Neural crest cell (in vitro differentiated cells): ENCODE data around the gene CABP4. TPM values are rescaled to one million over a fixed set of nuclear protein-coding genes. Genes with fewer than 3 reads are reported as not detected.

Experiments used
- DNase-seq: peaks from one replicate; pipeline ENCODE4 v3.0.0; 2021; ENCODE audit warnings: low read depth, mixed read lengths, low spot score
- H3K27ac Mint-ChIP-seq: one replicate; pipeline ENCODE4 v1.8.0; 2021; ENCODE audit warnings: mild to moderate bottlenecking, mixed read lengths; ENCODE audit not compliant: unreplicated experiment
- H3K27me3 Mint-ChIP-seq: 2 replicates; pipeline ENCODE4 v1.8.0; 2021; ENCODE audit warnings: low read depth, mild to moderate bottlenecking, mixed read lengths
- H3K36me3 Mint-ChIP-seq: 2 replicates; pipeline ENCODE4 v1.8.0; 2021; ENCODE audit warnings: low read depth, mild to moderate bottlenecking, mixed read lengths
- H3K4me1 Mint-ChIP-seq: 2 replicates; pipeline ENCODE4 v1.8.0; 2021; ENCODE audit warnings: mixed read lengths
- H3K4me3 Mint-ChIP-seq: one replicate; pipeline ENCODE4 v1.8.0; 2021; ENCODE audit warnings: mild to moderate bottlenecking, mixed read lengths
- H3K9me3 Mint-ChIP-seq: 2 replicates; pipeline ENCODE4 v1.8.0; 2021; ENCODE audit warnings: mixed read lengths
- total RNA-seq: library from RNA; stranded (reverse); gene quantifications from 2 replicates; pipeline ENCODE4 v1.2.1, GENCODE V29; 2021
- TF ChIP-seq, protein P1 (sequence below): fragments of 200-600 bp; sonication (generic); conservative IDR thresholded peaks from 2 replicates; pipeline ENCODE4 v1.5.0; 2021; ENCODE audit warnings: antibody characterized with exemption, mild to moderate bottlenecking

CABP4 gene
- total RNA-seq, 1 donor from 2014 or later, result not detected

- Mint-ChIP-seq H3K27ac (no peak overlapping the region), H3K4me1 (peaks cover 14% of the 10 kb centered on the region), H3K4me3 (peak overlapping the region; percentile 92), H3K36me3 (no peaks in the 10 kb centered on the region), H3K27me3 (peaks cover 2% of the 10 kb centered on the region), H3K9me3 (no peaks in the 10 kb centered on the region)
- TF ChIP-seq, protein P1, sequence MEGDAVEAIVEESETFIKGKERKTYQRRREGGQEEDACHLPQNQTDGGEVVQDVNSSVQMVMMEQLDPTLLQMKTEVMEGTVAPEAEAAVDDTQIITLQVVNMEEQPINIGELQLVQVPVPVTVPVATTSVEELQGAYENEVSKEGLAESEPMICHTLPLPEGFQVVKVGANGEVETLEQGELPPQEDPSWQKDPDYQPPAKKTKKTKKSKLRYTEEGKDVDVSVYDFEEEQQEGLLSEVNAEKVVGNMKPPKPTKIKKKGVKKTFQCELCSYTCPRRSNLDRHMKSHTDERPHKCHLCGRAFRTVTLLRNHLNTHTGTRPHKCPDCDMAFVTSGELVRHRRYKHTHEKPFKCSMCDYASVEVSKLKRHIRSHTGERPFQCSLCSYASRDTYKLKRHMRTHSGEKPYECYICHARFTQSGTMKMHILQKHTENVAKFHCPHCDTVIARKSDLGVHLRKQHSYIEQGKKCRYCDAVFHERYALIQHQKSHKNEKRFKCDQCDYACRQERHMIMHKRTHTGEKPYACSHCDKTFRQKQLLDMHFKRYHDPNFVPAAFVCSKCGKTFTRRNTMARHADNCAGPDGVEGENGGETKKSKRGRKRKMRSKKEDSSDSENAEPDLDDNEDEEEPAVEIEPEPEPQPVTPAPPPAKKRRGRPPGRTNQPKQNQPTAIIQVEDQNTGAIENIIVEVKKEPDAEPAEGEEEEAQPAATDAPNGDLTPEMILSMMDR, result no peak
- DNase-seq, result no peak
Measured at GRCh38 chr11:67466962-67467771, 12.0 kb downstream of the CABP4 start.

DNA sequence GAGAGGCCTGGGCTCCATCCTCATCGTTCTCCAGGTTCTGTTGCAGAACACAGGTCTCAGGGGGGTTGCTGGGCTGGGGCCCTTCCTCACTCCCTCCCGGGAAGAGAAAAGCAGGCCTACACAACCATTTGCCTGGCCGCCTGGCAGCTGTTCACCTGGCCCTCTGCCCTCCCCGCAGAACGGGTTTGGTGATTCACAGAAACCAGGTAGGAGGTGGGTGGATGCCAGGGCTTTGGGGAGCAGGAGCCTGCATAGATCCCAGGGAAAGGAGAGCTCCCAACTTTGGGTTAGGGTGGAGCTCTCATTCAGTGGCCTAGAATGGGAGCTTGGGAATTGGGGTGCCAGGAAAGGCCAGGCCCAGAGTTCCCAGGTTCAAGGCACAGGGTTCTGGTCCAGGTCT, 12.9 kb downstream of the CABP4 start:
- no peaks in the 10 kb centered on the region for H3K9me3 Mint-ChIP-seq
- H3K4me1 Mint-ChIP-seq, result peaks cover 14% of the 10 kb centered on the region
- TF ChIP-seq, protein P1, result no peak
- DNase-seq, result no peak
- H3K36me3 Mint-ChIP-seq, result no peaks in the 10 kb centered on the region
- peak overlapping the region; percentile 92 for H3K4me3 Mint-ChIP-seq
- peaks cover 2% of the 10 kb centered on the region for H3K27me3 Mint-ChIP-seq
- H3K27ac Mint-ChIP-seq, result no peak overlapping the region

- H3K36me3 Mint-ChIP-seq, result no peaks in the 10 kb centered on the region
- H3K27me3 Mint-ChIP-seq, result peaks cover 2% of the 10 kb centered on the region
- TF ChIP-seq, protein P1, result no peak
- H3K9me3 Mint-ChIP-seq, result no peaks in the 10 kb centered on the region
- no peak for DNase-seq
- H3K4me1 Mint-ChIP-seq, result peaks cover 14% of the 10 kb centered on the region
- peak overlapping the region; percentile 92 for H3K4me3 Mint-ChIP-seq
- H3K27ac Mint-ChIP-seq, result no peak overlapping the region
Measured at GRCh38 chr11:67468456-67468758, 13.3 kb downstream of the CABP4 start.

DNA sequence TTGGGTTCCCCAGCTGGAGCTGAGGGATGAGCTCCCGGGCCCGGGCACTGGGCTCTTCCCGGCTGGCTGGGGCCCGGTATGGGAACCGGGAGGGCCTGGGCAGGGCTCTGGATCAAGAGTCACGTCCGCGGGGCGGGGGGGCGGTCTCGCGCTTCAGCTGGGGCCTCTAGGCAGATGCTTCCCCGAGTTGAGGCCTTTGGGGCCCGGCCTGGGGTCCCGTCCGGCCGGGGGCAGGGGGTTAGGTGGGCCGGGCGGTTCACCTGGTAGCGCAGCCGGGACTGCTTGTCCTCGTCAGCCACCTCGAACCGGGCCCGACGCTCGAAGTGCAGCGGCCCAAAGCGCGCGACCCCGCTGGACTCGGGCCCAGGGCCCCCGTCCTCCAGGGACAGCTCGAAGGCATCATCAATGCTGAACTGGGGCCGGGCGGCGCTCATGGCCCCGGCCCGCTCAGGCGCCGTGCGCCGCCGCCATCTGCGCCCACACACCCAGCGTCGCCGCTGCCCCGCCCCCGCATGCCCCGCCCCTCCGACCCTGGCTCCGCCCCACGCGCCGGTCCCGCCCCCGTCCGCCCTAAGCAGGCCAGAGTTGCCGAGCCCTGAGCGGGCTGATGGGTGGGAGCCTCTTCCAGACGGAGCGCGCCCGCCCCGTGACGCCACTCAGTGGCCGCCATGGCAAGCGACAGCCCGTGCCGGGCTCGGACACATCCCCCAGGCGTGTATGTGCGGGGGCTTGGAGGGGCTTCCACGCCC, 13.8 kb downstream of the CABP4 start, which contains the start of gene TMEM134:
TSS of gene TMEM134 (minus strand) at position 493 of the 749 bp plus-strand sequence. CDS start at position 434, 59 bp downstream.
- TF ChIP-seq, protein P1, result peak; percentile 56
- no peaks in the 10 kb centered on the region for H3K36me3 Mint-ChIP-seq
- no peaks in the 10 kb centered on the region for H3K9me3 Mint-ChIP-seq
- peak within 1 kb of the TSS; percentile 92 for H3K4me3 Mint-ChIP-seq
- H3K27me3 Mint-ChIP-seq, result peaks cover 2% of the 10 kb centered on the region
- H3K4me1 Mint-ChIP-seq, result peaks cover 14% of the 10 kb centered on the region
- H3K27ac Mint-ChIP-seq, result peak within 1 kb of the TSS; percentile 50
- peak; percentile 95 for DNase-seq

- H3K9me3 Mint-ChIP-seq, result no peaks in the 10 kb centered on the region
- H3K4me1 Mint-ChIP-seq, result peaks cover 14% of the 10 kb centered on the region
- peaks cover 2% of the 10 kb centered on the region for H3K27me3 Mint-ChIP-seq
- peak overlapping the region; percentile 77 for H3K4me3 Mint-ChIP-seq
- TF ChIP-seq, protein P1, result peak; percentile 7
- peak overlapping the region; percentile 50 for H3K27ac Mint-ChIP-seq
- H3K36me3 Mint-ChIP-seq, result no peaks in the 10 kb centered on the region
- no peak for DNase-seq
Measured at GRCh38 chr11:67469508-67469811, 14.3 kb downstream of the CABP4 start.
